Adipose tissue (tissue), 3 donors: Measurements from ENCODE around the gene SNX13. TPM values are rescaled to one million over a fixed set of nuclear protein-coding genes. Genes with fewer than 3 reads are reported as not detected.
"Not testable (repeated sequence)": the region's sequence is repeated elsewhere in the genome, so short reads cannot be mapped to it uniquely, and the experiment has no call there.

Source experiments
- H3K27ac ChIP-seq: one replicate; pipeline ENCODE4 v1.5.1; 2013; ENCODE audit warnings: low read depth, low read length
- whole genome bisulfite sequencing, 3 donors: extraction: QIAGEN DNeasy Blood & Tissue Kit; methylation state at CpG; one replicate each; pipeline ENCODE4 v1.1.7; 2013; 5-methylcytosine and 5-hydroxymethylcytosine counted together
- polyA plus RNA-seq, 3 donors: library from polyadenylated mRNA; stranded (reverse); fragments of 200-250 nt; gene quantifications; one replicate each; pipeline ENCODE4 v1.2.3, GENCODE V29; 2013
- donor health status: healthy with polysubstance abuse.
- donor health status: Bipolar disorder and iron deficiency.
- donor health status: healthy.

The SNX13 gene
- polyA plus RNA-seq, 3 donors = 6.5 to 12.4 (median 10.2) TPM

DNA sequence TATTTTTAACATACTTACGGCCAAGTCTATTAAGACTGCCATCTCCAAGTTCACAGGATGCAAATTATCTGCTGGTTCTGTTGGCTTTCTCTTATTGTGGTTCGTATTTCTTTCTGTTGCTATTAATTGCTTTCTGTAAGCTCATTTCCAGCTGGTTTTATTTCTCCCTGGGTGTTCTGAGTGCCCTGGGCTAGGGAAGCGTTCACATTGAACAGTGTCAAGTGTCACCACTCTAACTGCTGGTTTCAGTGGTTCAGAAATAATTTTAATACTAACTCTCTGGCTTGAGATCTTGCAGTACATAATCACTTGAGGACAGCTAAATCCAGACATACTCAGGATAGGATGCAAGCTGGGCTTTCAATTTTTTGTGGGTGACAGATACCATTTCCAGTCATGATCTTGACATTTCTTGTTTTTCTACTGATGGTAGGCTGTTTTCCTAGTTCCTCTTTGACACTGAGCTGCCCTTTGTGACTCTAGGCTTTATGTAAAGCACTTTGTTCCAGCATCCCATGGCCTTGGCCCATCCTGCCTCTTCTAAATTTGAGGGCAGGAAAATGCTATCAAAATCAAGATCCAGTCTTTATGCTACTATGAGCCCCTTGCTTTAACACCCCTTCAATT is 117.6 kb downstream of the SNX13 start:
- no peak overlapping the region for H3K27ac ChIP-seq

DNA sequence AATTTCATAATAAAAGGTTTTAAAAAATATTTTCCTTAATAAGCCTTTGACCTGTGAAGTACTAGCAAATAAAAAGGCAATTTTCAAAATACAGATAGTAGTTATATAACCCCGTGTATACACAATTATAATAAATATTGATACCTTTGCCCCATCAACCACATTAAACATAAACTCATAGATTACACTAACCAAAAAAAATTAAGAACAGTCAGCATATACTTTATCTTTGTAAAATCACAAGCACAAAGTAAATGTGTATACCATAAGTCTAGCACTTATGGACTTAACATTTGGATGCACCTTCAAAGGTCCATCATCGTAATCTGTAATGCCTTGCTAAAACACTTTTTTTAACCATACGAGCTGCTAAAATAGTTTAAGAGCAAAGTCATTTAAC is 123.4 kb downstream of the SNX13 start:
- 80 to 95% (median 90%) methylated on average over 3 of the region's 3 CpGs for WGBS, 3 donors
- H3K27ac ChIP-seq = no peak overlapping the region

More for the DNA sequence above, 117.6 kb downstream of the SNX13 start:
- WGBS, 3 donors = 93 to 96% (median 93%) methylated on average over 3 of the region's 3 CpGs

GRCh38 chr7:17815318-17815717 is 125.0 kb downstream of the SNX13 start:
- WGBS, 3 donors = 75 to 86% (median 84%) methylated on average over 4 of the region's 4 CpGs
- no peak overlapping the region for H3K27ac ChIP-seq

DNA sequence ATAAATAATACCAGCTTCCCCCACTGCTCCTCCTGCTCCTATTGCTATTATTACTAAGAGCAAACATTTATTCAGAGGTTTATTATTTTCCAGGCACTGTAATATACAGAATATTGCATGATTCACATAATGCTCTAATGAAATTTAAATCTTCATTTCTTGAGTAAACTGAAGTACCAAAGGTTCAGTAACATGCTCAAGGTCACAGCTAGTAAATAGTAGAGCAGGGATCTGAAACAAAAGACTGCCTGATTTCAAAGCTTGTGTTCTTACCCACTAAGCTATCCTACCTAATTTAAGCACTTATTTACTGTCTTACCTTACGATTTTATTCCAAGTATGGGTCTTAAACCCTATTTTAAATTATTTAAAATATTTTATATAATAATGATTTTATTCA is 126.2 kb downstream of the SNX13 start:
- H3K27ac ChIP-seq = no peak overlapping the region
- WGBS, 3 donors = 45 to 96% (median 95%) methylated on average over 1 of the region's 1 CpG

GRCh38 chr7:17809215-17809614 is 131.1 kb downstream of the SNX13 start:
- H3K27ac ChIP-seq = not testable (repeated sequence)

- 76 to 87% (median 84%) methylated on average over 9 of the region's 9 CpGs for WGBS, 3 donors
- no peak overlapping the region for H3K27ac ChIP-seq
Observed at GRCh38 chr7:17807242-17807641, 133.1 kb downstream of the SNX13 start.

GRCh38 chr7:17806631-17807030 is 133.7 kb downstream of the SNX13 start:
- no peak overlapping the region for H3K27ac ChIP-seq
- 95 to 97% (median 97%) methylated on average over 14 of the region's 14 CpGs for WGBS, 3 donors

DNA sequence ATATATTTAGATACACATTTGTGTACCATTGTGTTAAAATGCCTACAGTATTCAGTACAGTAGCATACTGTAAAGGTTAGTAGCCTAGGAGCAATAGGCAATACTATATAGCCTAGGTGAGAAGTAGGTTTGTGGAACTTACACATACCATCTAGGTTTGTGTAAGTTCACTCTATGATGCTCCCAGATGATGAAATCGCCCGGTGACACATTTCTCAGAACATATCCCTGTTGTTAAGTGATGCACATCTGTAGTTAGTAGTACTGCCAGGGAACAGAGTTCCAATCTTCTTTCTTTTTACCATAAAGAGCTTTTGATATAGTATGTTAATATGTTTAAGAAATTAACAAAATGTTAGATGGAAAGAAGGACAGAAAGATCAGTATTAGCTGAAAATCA is 138.2 kb downstream of the SNX13 start:
- 86 to 94% (median 94%) methylated on average over 2 of the region's 2 CpGs for WGBS, 3 donors
- no peak overlapping the region for H3K27ac ChIP-seq

DNA sequence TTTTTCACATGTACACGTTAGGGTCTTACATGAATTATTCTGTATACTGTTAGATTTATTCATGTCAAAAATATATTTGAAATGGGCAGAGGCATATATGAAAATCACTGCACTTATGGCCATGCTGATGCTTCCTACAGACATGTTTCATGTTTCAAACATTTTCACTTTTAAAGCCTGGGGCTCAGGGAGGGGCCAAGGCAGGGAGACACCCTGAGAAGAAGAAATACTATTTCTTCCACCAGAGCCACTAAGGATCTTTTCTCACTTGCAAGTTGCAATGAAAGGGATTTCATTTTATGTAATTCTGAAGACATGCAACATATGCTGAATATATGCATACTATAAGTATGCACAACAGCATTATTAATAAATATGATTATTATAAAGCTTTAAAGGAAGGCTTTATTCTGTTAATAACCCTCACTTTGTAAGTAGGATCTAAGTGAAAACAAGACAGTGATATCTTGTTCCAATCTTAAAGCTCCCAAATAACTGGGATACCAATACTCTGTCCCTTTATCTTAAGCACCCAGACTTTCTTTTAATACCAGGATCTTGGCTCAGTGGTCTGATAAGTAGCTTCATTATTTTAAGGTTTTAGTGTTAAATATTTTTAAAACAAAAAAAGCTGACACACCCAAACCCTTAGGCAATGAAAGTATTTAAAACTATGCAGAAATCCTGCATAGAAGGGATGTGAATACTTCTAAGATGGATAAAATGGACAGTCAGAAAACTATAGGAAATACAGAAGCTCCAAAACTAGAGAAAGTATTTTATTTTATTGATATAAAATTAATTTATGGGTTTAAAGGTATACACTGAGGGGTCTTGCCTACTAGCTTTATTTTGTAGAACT is 148.0 kb downstream of the SNX13 start:
- no peak overlapping the region for H3K27ac ChIP-seq
- WGBS, 3 donors = 93 to 98% (median 96%) methylated on average over 1 of the region's 1 CpG

DNA sequence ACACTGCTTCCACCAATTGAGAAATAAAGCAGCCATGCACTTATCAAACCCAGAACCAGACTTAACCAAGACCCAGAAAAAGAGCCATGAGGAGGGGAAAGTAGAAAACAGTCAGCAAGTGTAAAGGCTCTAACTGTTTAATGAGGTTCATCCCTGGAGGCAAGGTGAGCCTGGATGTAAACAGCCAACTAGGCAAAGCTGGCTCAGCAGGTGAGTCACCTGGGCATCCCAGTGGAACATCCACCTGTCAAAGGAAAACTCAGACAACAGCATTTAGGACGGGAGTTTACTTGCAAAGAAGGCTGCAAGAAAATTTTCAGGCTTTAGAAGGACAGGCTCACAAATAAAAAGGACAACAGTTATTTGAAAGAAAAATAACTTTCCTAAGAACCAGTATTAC is 153.0 kb downstream of the SNX13 start:
- 92 to 96% (median 93%) methylated on average over 1 of the region's 1 CpG for WGBS, 3 donors

GRCh38 chr7:17786314-17786852 is 153.9 kb downstream of the SNX13 start:
- WGBS, 3 donors = 57 to 78% (median 70%) methylated on average over 6 of the region's 6 CpGs
- H3K27ac ChIP-seq = no peak overlapping the region

More for the DNA sequence above, 153.0 kb downstream of the SNX13 start:
- H3K27ac ChIP-seq = no peak overlapping the region

GRCh38 chr7:17782216-17782549 is 158.1 kb downstream of the SNX13 start:
- H3K27ac ChIP-seq = no peak overlapping the region

DNA sequence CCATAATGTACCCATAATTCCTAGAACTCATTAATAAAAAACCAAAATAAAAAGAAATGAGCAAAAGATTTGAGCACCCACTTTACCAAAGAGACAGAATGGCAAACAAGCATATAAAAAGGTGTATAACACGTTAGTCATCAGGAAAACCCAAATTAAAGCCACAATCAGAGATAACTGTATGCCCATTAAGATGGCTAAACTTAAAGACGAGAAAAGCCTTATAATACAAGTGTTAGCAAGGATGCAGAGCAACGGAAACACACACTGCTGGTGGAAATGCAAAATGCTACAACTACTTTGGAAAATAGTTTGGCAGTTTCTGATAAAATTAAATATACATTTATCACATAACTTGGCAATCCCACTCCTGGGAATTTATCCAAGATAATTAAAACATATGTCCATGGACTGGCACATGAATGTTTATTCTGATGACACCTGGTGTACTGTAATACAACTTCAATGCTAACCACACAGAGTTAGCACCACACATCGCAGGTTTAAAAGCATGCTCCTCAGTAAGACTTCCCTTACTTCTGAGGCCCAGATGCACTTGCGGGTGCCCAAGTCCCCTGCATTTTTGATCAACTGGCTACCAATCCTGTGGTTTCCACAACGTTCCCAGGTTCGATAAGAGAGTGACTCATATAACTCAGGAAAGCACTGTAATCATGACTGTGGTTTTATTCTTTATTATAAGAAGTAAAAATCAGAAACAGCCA is 158.6 kb downstream of the SNX13 start:
- 77 to 85% (median 79%) methylated on average over 7 of the region's 7 CpGs for WGBS, 3 donors
- H3K27ac ChIP-seq = no peak overlapping the region

- WGBS, 3 donors = 79 to 94% (median 92%) methylated on average over 1 of the region's 1 CpG
- no peak overlapping the region for H3K27ac ChIP-seq
Observed at GRCh38 chr7:17779381-17779780, 160.9 kb downstream of the SNX13 start.

DNA sequence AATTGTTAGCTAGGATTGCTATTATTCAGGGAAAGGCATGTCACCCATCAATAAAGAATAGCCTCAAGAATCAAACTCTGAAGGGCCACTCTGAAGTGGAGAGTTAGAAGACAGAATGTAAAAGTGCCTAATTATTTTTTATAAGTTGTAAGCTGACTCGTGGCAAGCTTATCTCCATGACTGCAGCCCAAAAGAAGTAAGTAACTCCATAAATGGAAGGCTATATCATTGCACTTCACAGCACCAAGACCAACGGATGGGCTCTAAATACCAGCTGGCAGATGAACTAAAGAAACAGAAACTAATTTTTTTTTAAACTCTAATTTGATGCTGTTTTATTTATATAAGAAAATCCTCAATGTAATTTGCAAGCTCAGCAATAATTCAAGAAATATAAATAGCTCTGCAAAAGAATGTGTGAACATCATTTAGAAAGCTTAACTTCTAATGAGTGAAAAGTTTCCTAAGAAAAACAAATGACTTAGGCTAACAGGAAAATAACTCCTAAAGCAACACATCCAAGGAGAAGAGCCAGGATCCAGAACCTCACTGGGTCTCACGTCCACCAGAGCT is 165.5 kb downstream of the SNX13 start:
- 62 to 77% (median 77%) methylated on average over 3 of the region's 3 CpGs for WGBS, 3 donors
- H3K27ac ChIP-seq = no peak overlapping the region

DNA sequence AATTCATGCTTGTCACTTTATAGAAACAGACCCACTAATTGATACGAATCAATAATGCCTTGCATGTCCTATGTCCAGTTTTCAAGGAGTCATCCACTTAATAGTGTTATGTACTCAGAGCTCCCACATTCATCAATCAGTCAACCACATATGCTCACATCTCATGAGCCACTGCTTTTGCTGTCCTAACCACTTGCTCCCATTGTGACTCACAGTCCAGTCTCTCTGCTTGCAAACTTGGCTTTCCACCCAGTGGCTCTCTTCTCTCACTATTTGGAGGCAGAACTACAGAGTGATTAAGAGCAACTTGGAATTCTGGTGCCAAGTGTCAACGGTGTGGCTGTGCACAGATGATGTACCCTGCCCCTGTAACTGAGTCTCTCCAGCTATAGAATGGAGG is 166.0 kb downstream of the SNX13 start:
- H3K27ac ChIP-seq = no peak overlapping the region
- whole genome bisulfite sequencing, 3 donors = 84 to 89% (median 84%) methylated on average over 2 of the region's 2 CpGs

DNA sequence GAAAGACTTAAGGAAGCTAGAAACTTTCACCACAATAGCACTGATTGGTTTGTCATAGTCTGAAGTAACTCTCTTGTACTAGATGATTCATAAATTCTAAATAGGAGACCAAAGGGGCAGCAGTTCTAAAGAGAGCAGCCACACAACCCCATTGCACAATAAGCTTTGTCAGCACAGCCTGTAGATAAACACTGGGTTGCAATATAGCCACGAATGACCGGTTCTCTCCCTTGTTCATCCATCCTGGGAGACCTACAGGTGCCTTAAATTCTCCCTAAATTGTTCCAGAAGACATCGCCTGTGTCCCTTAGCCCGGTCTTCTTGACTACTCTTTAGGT is 167.0 kb downstream of the SNX13 start:
- H3K27ac ChIP-seq = no peak overlapping the region
- WGBS, 3 donors = 73 to 93% (median 79%) methylated on average over 4 of the region's 4 CpGs

GRCh38 chr7:17772581-17773288 is 167.6 kb downstream of the SNX13 start:
- H3K27ac ChIP-seq = no peak overlapping the region
- 25 to 67% (median 60%) methylated on average over 4 of the region's 4 CpGs for WGBS, 3 donors
